ENCODE measurements around the gene MXD4. TPM values are rescaled to one million over a fixed set of nuclear protein-coding genes. Genes with fewer than 3 reads are reported as not detected.

Gene MXD4
- total and polyA plus RNA-seq, 9 of the 15 experiments (the other 6 are each of a cell fraction or from before 2014, with no cell fraction given), result 0.06 to 13.5 (median 5.9) TPM

GRCh38 chr4:2290488-2290887 lies 28.6 kb upstream of the MXD4 start:
- ATAC-seq, result peak; percentile 23; the same call in 1 of the 3 replicates
- H4K20me1 ChIP-seq (replicated peaks; ENCODE audit: control insufficient read depth, insufficient read depth, low read length), result no peaks in the 10 kb centered on the region
- intact Hi-C loops (cut with micrococcal nuclease), result no loop called here
- H3K4me2 ChIP-seq (ENCODE audit: insufficient read depth, low read length), result no peak overlapping the region
- no peaks in the 10 kb centered on the region for H3K9me3 ChIP-seq (replicated peaks; ENCODE audit: control insufficient read depth, insufficient read depth, low read depth, low read length)
- H3K79me2 ChIP-seq (ENCODE audit: control insufficient read depth, insufficient read depth, low read length), result no peaks in the 10 kb centered on the region
- ChIA-PET CTCF (ENCODE audit: low intra/inter-chr PET ratio) (no interaction called here), POLR2A (interaction anchor here (0.7 to 1.5 kb wide), 4 partner anchors 9 to 22 kb away, joined by 3 to 5 read pairs (median 4); no protein-coding TSS in a partner anchor)
- 68% methylated on average over 8 of the region's 9 CpGs for WGBS (ENCODE audit: insufficient coverage, low coverage, missing lambda C conversion rate)
- H3K9ac ChIP-seq (ENCODE audit: insufficient read depth in 1 of 2, low read depth in 2 of 2, low read length in 2 of 2), result peak overlapping the region in 1 of 2 experiments; percentile 24; a peak in 1 of 4 replicates
- no peak overlapping the region for H3K27ac ChIP-seq (ENCODE audit: extremely low read depth, low read depth, low read length)
- peaks cover 0 to 44% of the 10 kb centered on the region in 2 experiments; a peak in 2 of 5 replicates for H3K4me1 ChIP-seq (replicated peaks in 1 of 2; ENCODE audit: control insufficient read depth in 2 of 2, insufficient read depth in 2 of 2, low read length in 2 of 2)
- no peak for FAIRE-seq
- H3K27me3 ChIP-seq (ENCODE audit: control insufficient read depth in 2 of 2, insufficient read depth in 2 of 2, low read length in 2 of 2), result no peaks in the 10 kb centered on the region
- H3K9me1 ChIP-seq (ENCODE audit: control insufficient read depth, insufficient read depth, low read length), result peaks cover 2% of the 10 kb centered on the region
- no peaks in the 10 kb centered on the region for H3K36me3 ChIP-seq (ENCODE audit: control insufficient read depth, insufficient read depth, low read length)
- no peak for DNase-seq (ENCODE audit: extremely low read depth in 1 of 4, low spot score in 3 of 4)
- H3K4me3 ChIP-seq, result no peak overlapping the region
- in situ Hi-C loops (cut with MboI), result no loop called here
- BruUV-seq (replicated peaks), result no TSS peak
- H2AFZ ChIP-seq (ENCODE audit: low read depth, low read length), result no peak overlapping the region
- no peak for TF ChIP-seq SAFB2 (IDR thresholded peaks at IDR 0.05; ENCODE audit: borderline replicate concordance, low read depth, low read length, severe bottlenecking)
- TF ChIP-seq, protein P1, sequence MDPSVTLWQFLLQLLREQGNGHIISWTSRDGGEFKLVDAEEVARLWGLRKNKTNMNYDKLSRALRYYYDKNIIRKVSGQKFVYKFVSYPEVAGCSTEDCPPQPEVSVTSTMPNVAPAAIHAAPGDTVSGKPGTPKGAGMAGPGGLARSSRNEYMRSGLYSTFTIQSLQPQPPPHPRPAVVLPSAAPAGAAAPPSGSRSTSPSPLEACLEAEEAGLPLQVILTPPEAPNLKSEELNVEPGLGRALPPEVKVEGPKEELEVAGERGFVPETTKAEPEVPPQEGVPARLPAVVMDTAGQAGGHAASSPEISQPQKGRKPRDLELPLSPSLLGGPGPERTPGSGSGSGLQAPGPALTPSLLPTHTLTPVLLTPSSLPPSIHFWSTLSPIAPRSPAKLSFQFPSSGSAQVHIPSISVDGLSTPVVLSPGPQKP (CRISPR knock-in tag; IDR thresholded peaks at IDR 0.05), result no peak
- TF ChIP-seq CBFA2T3 (IDR thresholded peaks at IDR 0.05), result no peak
- TF ChIP-seq TAF9B (IDR thresholded peaks at IDR 0.05; ENCODE audit: partially characterized antibody), result no peak
- TF ChIP-seq ELK3 (CRISPR knock-in tag; IDR thresholded peaks at IDR 0.05), result no peak
- TF ChIP-seq ZNF507 (tag; conservative IDR thresholded peaks at IDR 0.05), result no peak
- TF ChIP-seq PHF21A (IDR thresholded peaks at IDR 0.05; ENCODE audit: borderline replicate concordance, low read depth), result no peak
- TF ChIP-seq SIX5 (IDR thresholded peaks at IDR 0.05; ENCODE audit: borderline replicate concordance in 1 of 2, insufficient read depth in 1 of 2, low read depth in 1 of 2, low read length in 2 of 2), result no peak
- no peak for TF ChIP-seq L3MBTL2 (IDR thresholded peaks at IDR 0.05)
- no peak for TF ChIP-seq ARID2 (IDR thresholded peaks at IDR 0.05)
- TF ChIP-seq KDM5B (IDR thresholded peaks at IDR 0.05; ENCODE audit: insufficient replicate concordance, low read depth, low read length), result no peak
- TF ChIP-seq HEY1 (CRISPR knock-in tag; IDR thresholded peaks at IDR 0.05; ENCODE audit: borderline replicate concordance), result no peak
- TF ChIP-seq, protein P2, sequence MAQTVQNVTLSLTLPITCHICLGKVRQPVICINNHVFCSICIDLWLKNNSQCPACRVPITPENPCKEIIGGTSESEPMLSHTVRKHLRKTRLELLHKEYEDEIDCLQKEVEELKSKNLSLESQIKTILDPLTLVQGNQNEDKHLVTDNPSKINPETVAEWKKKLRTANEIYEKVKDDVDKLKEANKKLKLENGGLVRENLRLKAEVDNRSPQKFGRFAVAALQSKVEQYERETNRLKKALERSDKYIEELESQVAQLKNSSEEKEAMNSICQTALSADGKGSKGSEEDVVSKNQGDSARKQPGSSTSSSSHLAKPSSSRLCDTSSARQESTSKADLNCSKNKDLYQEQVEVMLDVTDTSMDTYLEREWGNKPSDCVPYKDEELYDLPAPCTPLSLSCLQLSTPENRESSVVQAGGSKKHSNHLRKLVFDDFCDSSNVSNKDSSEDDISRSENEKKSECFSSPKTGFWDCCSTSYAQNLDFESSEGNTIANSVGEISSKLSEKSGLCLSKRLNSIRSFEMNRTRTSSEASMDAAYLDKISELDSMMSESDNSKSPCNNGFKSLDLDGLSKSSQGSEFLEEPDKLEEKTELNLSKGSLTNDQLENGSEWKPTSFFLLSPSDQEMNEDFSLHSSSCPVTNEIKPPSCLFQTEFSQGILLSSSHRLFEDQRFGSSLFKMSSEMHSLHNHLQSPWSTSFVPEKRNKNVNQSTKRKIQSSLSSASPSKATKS (CRISPR knock-in tag; IDR thresholded peaks at IDR 0.05), result no peak
- TF ChIP-seq ATF3 (IDR thresholded peaks at IDR 0.05), result no peak
- no peak for TF ChIP-seq ATF3 (CRISPR knock-in tag; conservative IDR thresholded peaks at IDR 0.05)
- TF ChIP-seq ETS2 (tag; IDR thresholded peaks at IDR 0.05; ENCODE audit: borderline replicate concordance, poor library complexity, severe bottlenecking), result no peak

All from K562 (cell line).